Lower leg skin (tissue), 3 donors: ENCODE results near the gene CACFD1.

Experiments used
- CTCF ChIP-seq, 3 donors: fragments of 450-650 bp; IDR thresholded peaks; one replicate each; pipeline ENCODE4 v1.5.1; 2016; ENCODE audit warnings: antibody characterized with exemption in 3 of 3, mild to moderate bottlenecking in 3 of 3, moderate library complexity in 2 of 3
- POLR2A ChIP-seq, 2 donors: fragments of 450-650 bp; IDR thresholded peaks; one replicate each; pipeline ENCODE4 v1.6.1; 2016 to 2017; ENCODE audit warnings: antibody characterized with exemption in 2 of 2, mild to moderate bottlenecking in 1 of 2, moderate library complexity in 1 of 2

- TF ChIP-seq CTCF (IDR thresholded peaks at IDR 0.05) (no peak), POLR2A (IDR thresholded peaks at IDR 0.05) (no peak)
These were observed 44.6 kb upstream of the CACFD1 start for GRCh38 chr9:133415170-133415569.
